Measurements from ENCODE around the gene MGAT4B.

The MGAT4B gene

GRCh38 chr5:179823937-179824744 lies 17.5 kb upstream of the MGAT4B start:
- peaks cover 22% of the 10 kb centered on the region for H3K79me1 ChIP-seq (ENCODE audit: low read length)
- DNase-seq, result no peak
- no peak overlapping the region for H3K14ac ChIP-seq (ENCODE audit: low read length)
- H3K4me1 ChIP-seq (ENCODE audit: control insufficient read depth in 1 of 2, insufficient read depth in 2 of 2, low read length in 2 of 2), result peaks cover 19 to 21% of the 10 kb centered on the region in 2 experiments
- no peak overlapping the region for H3K23ac ChIP-seq (ENCODE audit: low read length)
- H3K9me3 ChIP-seq (ENCODE audit: insufficient read depth, low read depth, low read length), result peaks cover 2% of the 10 kb centered on the region
- H3K27ac ChIP-seq (ENCODE audit: low read depth, low read length), result no peak overlapping the region
- no peak overlapping the region for H3K9ac ChIP-seq (ENCODE audit: low read length)
- H2BK12ac ChIP-seq (ENCODE audit: low read length), result no peak overlapping the region
- no peak overlapping the region for H4K91ac ChIP-seq (ENCODE audit: low read depth, low read length)
- H3K18ac ChIP-seq (ENCODE audit: low read length), result no peak overlapping the region
- no peak overlapping the region for H4K12ac ChIP-seq (ENCODE audit: low read depth, low read length)
- peaks cover 58 to 61% of the 10 kb centered on the region in 2 experiments for H3K36me3 ChIP-seq (ENCODE audit: control insufficient read depth in 1 of 2, insufficient read depth in 2 of 2, low read length in 2 of 2)
- no CpG with 5 or more reads among the region's 22 CpGs for WGBS (ENCODE audit: extremely low coverage, insufficient coverage, insufficient read length)
- H2AFZ ChIP-seq (ENCODE audit: insufficient read depth, low read length, poor library complexity), result no peak overlapping the region
- H2AK5ac ChIP-seq (ENCODE audit: low read length), result no peak overlapping the region
- peaks cover 24% of the 10 kb centered on the region for H3K79me2 ChIP-seq (ENCODE audit: control insufficient read depth, insufficient read depth, low read length, poor library complexity)
- no peak overlapping the region for H3K4me3 ChIP-seq (ENCODE audit: low read depth, low read length)
- H2BK5ac ChIP-seq (ENCODE audit: low read depth, low read length, poor library complexity), result no peak overlapping the region
- no peak overlapping the region for H3K4ac ChIP-seq (ENCODE audit: low read depth, low read length)
- H2BK120ac ChIP-seq (ENCODE audit: insufficient read depth, low read length, poor library complexity), result no peak overlapping the region
- no peak overlapping the region for H3K4me2 ChIP-seq (ENCODE audit: low read length)
- H3K27me3 ChIP-seq (ENCODE audit: insufficient read depth, low read length), result no peaks in the 10 kb centered on the region
- no peak overlapping the region for H4K8ac ChIP-seq (ENCODE audit: low read depth, low read length)

- no peak overlapping the region for H4K8ac ChIP-seq (ENCODE audit: low read depth, low read length)
Observed at GRCh38 chr5:179822444-179822990, 15.9 kb upstream of the MGAT4B start.

GRCh38 chr5:179822059-179822432 lies 15.4 kb upstream of the MGAT4B start:
- H3K4me3 ChIP-seq (ENCODE audit: low read depth, low read length), result no peak overlapping the region
- H3K18ac ChIP-seq (ENCODE audit: low read length), result no peak overlapping the region
- peaks cover 29 to 34% of the 10 kb centered on the region in 2 experiments for H3K4me1 ChIP-seq (ENCODE audit: control insufficient read depth in 1 of 2, insufficient read depth in 2 of 2, low read length in 2 of 2)
- H2BK120ac ChIP-seq (ENCODE audit: insufficient read depth, low read length, poor library complexity), result no peak overlapping the region
- H2AFZ ChIP-seq (ENCODE audit: insufficient read depth, low read length, poor library complexity), result no peak overlapping the region
- no peak overlapping the region for H3K9ac ChIP-seq (ENCODE audit: low read length)
- no peak overlapping the region for H2BK5ac ChIP-seq (ENCODE audit: low read depth, low read length, poor library complexity)
- DNase-seq, result no peak
- no peak overlapping the region for H2BK12ac ChIP-seq (ENCODE audit: low read length)
- H4K8ac ChIP-seq (ENCODE audit: low read depth, low read length), result no peak overlapping the region
- WGBS (ENCODE audit: extremely low coverage, insufficient coverage, insufficient read length), result no CpG with 5 or more reads among the region's 3 CpGs
- no peak overlapping the region for H3K23ac ChIP-seq (ENCODE audit: low read length)
- no peaks in the 10 kb centered on the region for H3K27me3 ChIP-seq (ENCODE audit: insufficient read depth, low read length)
- H3K4me2 ChIP-seq (ENCODE audit: low read length), result peak overlapping the region; percentile 74
- no peak overlapping the region for H3K14ac ChIP-seq (ENCODE audit: low read length)
- peaks cover 47 to 48% of the 10 kb centered on the region in 2 experiments for H3K36me3 ChIP-seq (ENCODE audit: control insufficient read depth in 1 of 2, insufficient read depth in 2 of 2, low read length in 2 of 2)
- peaks cover 28% of the 10 kb centered on the region for H3K79me2 ChIP-seq (ENCODE audit: control insufficient read depth, insufficient read depth, low read length, poor library complexity)
- H4K91ac ChIP-seq (ENCODE audit: low read depth, low read length), result no peak overlapping the region
- H4K12ac ChIP-seq (ENCODE audit: low read depth, low read length), result no peak overlapping the region
- peak overlapping the region; percentile 25 for H3K4ac ChIP-seq (ENCODE audit: low read depth, low read length)
- no peak overlapping the region for H3K27ac ChIP-seq (ENCODE audit: low read depth, low read length)
- peaks cover 34% of the 10 kb centered on the region for H3K79me1 ChIP-seq (ENCODE audit: low read length)
- no peaks in the 10 kb centered on the region for H3K9me3 ChIP-seq (ENCODE audit: insufficient read depth, low read depth, low read length)
- no peak overlapping the region for H2AK5ac ChIP-seq (ENCODE audit: low read length)

More at GRCh38 chr5:179822444-179822990, 15.9 kb upstream of the MGAT4B start:
- peak in 1 of 2 donors; percentile 3 for DNase-seq
- no peak overlapping the region for H2AFZ ChIP-seq (ENCODE audit: insufficient read depth, low read length, poor library complexity)
- H3K4me2 ChIP-seq (ENCODE audit: low read length), result peak overlapping the region; percentile 74
- no peak overlapping the region for H2BK120ac ChIP-seq (ENCODE audit: insufficient read depth, low read length, poor library complexity)
- no peak overlapping the region for H3K14ac ChIP-seq (ENCODE audit: low read length)
- peak overlapping the region; percentile 1 for H3K18ac ChIP-seq (ENCODE audit: low read length)
- H3K23ac ChIP-seq (ENCODE audit: low read length), result no peak overlapping the region
- WGBS (ENCODE audit: extremely low coverage, insufficient coverage, insufficient read length), result no CpG with 5 or more reads among the region's 8 CpGs
- peaks cover 27% of the 10 kb centered on the region for H3K79me2 ChIP-seq (ENCODE audit: control insufficient read depth, insufficient read depth, low read length, poor library complexity)
- H3K4me1 ChIP-seq (ENCODE audit: control insufficient read depth in 1 of 2, insufficient read depth in 2 of 2, low read length in 2 of 2), result peaks cover 27 to 31% of the 10 kb centered on the region in 2 experiments
- peaks cover 32% of the 10 kb centered on the region for H3K79me1 ChIP-seq (ENCODE audit: low read length)
- H3K4me3 ChIP-seq (ENCODE audit: low read depth, low read length), result no peak overlapping the region
- H3K36me3 ChIP-seq (ENCODE audit: control insufficient read depth in 1 of 2, insufficient read depth in 2 of 2, low read length in 2 of 2), result peaks cover 50 to 51% of the 10 kb centered on the region in 2 experiments
- H4K12ac ChIP-seq (ENCODE audit: low read depth, low read length), result no peak overlapping the region
- H3K9ac ChIP-seq (ENCODE audit: low read length), result no peak overlapping the region
- H2BK12ac ChIP-seq (ENCODE audit: low read length), result no peak overlapping the region
- H2BK5ac ChIP-seq (ENCODE audit: low read depth, low read length, poor library complexity), result no peak overlapping the region
- no peaks in the 10 kb centered on the region for H3K9me3 ChIP-seq (ENCODE audit: insufficient read depth, low read depth, low read length)
- H3K27ac ChIP-seq (ENCODE audit: low read depth, low read length), result no peak overlapping the region
- no peak overlapping the region for H2AK5ac ChIP-seq (ENCODE audit: low read length)
- no peak overlapping the region for H4K91ac ChIP-seq (ENCODE audit: low read depth, low read length)
- H3K27me3 ChIP-seq (ENCODE audit: insufficient read depth, low read length), result no peaks in the 10 kb centered on the region
- H3K4ac ChIP-seq (ENCODE audit: low read depth, low read length), result peak overlapping the region; percentile 30

GRCh38 chr5:179821298-179822058 lies 14.8 kb upstream of the MGAT4B start:
- peak overlapping the region; percentile 46 for H2AFZ ChIP-seq (ENCODE audit: insufficient read depth, low read length, poor library complexity)
- peak overlapping the region; percentile 87 for H3K9ac ChIP-seq (ENCODE audit: low read length)
- H3K4me2 ChIP-seq (ENCODE audit: low read length), result peak overlapping the region; percentile 74
- DNase-seq, result peak; percentile 88 to 91
- H3K4ac ChIP-seq (ENCODE audit: low read depth, low read length), result peak overlapping the region; percentile 85
- no peaks in the 10 kb centered on the region for H3K27me3 ChIP-seq (ENCODE audit: insufficient read depth, low read length)
- peak overlapping the region; percentile 80 for H2BK5ac ChIP-seq (ENCODE audit: low read depth, low read length, poor library complexity)
- peak overlapping the region; percentile 83 for H4K91ac ChIP-seq (ENCODE audit: low read depth, low read length)
- H3K27ac ChIP-seq (ENCODE audit: low read depth, low read length), result peak overlapping the region; percentile 86
- H2BK120ac ChIP-seq (ENCODE audit: insufficient read depth, low read length, poor library complexity), result peak overlapping the region; percentile 88
- peak overlapping the region; percentile 95 for H3K4me3 ChIP-seq (ENCODE audit: low read depth, low read length)
- H3K4me1 ChIP-seq (ENCODE audit: control insufficient read depth in 1 of 2, insufficient read depth in 2 of 2, low read length in 2 of 2), result peaks cover 31 to 37% of the 10 kb centered on the region in 2 experiments
- peaks cover 30% of the 10 kb centered on the region for H3K79me2 ChIP-seq (ENCODE audit: control insufficient read depth, insufficient read depth, low read length, poor library complexity)
- H2BK12ac ChIP-seq (ENCODE audit: low read length), result peak overlapping the region; percentile 10
- peak overlapping the region; percentile 22 for H4K12ac ChIP-seq (ENCODE audit: low read depth, low read length)
- peak overlapping the region; percentile 64 for H4K8ac ChIP-seq (ENCODE audit: low read depth, low read length)
- peak overlapping the region; percentile 86 for H3K14ac ChIP-seq (ENCODE audit: low read length)
- peaks cover 41 to 44% of the 10 kb centered on the region in 2 experiments for H3K36me3 ChIP-seq (ENCODE audit: control insufficient read depth in 1 of 2, insufficient read depth in 2 of 2, low read length in 2 of 2)
- no peaks in the 10 kb centered on the region for H3K9me3 ChIP-seq (ENCODE audit: insufficient read depth, low read depth, low read length)
- peak overlapping the region; percentile 92 for H3K18ac ChIP-seq (ENCODE audit: low read length)
- peak overlapping the region; percentile 75 for H2AK5ac ChIP-seq (ENCODE audit: low read length)
- no CpG with 5 or more reads among the region's 54 CpGs for WGBS (ENCODE audit: extremely low coverage, insufficient coverage, insufficient read length)
- H3K23ac ChIP-seq (ENCODE audit: low read length), result no peak overlapping the region
- peaks cover 40% of the 10 kb centered on the region for H3K79me1 ChIP-seq (ENCODE audit: low read length)

Measured in trophoblast cell (in vitro differentiated cells and primary cell).